GM23338 (cell line): ENCODE results near the gene BTRC. TPM values are rescaled to one million over a fixed set of nuclear protein-coding genes. Genes with fewer than 3 reads are reported as not detected.

Source experiments
- ATAC-seq: fragments of 200-7000 bp; cut with Tn5 transposase; 3 replicates; pipeline ENCODE4 v1.9.1; 2020
- DNase-seq: peaks from one replicate; pipeline ENCODE4 v3.0.0-alpha.2; 2015; ENCODE audit warnings: low spot score
- H2AFZ ChIP-seq: fragments of 200-600 bp; sonication (generic); 2 replicates; pipeline ENCODE4 v1.8.0; 2016; ENCODE audit warnings: antibody characterized with exemption, mild to moderate bottlenecking, moderate library complexity
- H3F3A ChIP-seq: fragments of 200-600 bp; sonication (generic); replicated peaks from 2 replicates; pipeline ENCODE4 v1.8.0; 2017; ENCODE audit warnings: antibody characterized with exemption, mixed run types, low read depth
- H3K27ac ChIP-seq: fragments of 200-600 bp; sonication (generic); 2 replicates; pipeline ENCODE4 v1.6.1; 2016; ENCODE audit warnings: low read depth
- H3K27me3 ChIP-seq: fragments of 200-600 bp; sonication (generic); 2 replicates; pipeline ENCODE4 v1.8.0; 2016; ENCODE audit warnings: mild to moderate bottlenecking, mixed run types, moderate library complexity; ENCODE audit not compliant: insufficient read depth
- H3K36me3 ChIP-seq: fragments of 200-600 bp; sonication (generic); 2 replicates; pipeline ENCODE4 v1.8.0; 2016; ENCODE audit warnings: mild to moderate bottlenecking; ENCODE audit not compliant: insufficient read depth
- H3K4me1 ChIP-seq: fragments of 200-600 bp; sonication (generic); 2 replicates; pipeline ENCODE4 v1.8.0; 2016; ENCODE audit warnings: mild to moderate bottlenecking, moderate library complexity; ENCODE audit not compliant: insufficient read depth
- H3K4me2 ChIP-seq: fragments of 200-600 bp; sonication (generic); 2 replicates; pipeline ENCODE4 v1.7.1; 2017; ENCODE audit warnings: mixed run types
- H3K4me3 ChIP-seq: fragments of 200-600 bp; sonication (generic); 2 replicates; pipeline ENCODE4 v1.6.1; 2016; ENCODE audit warnings: mixed run types
- H3K79me2 ChIP-seq: fragments of 200-600 bp; sonication (generic); replicated peaks from 2 replicates; pipeline ENCODE4 v1.8.0; 2017; ENCODE audit warnings: mild to moderate bottlenecking; ENCODE audit not compliant: insufficient read depth
- H3K9me2 ChIP-seq: fragments of 200-600 bp; sonication (generic); 2 replicates; pipeline ENCODE4 v1.8.0; 2017; ENCODE audit not compliant: insufficient read depth
- H4K20me1 ChIP-seq: fragments of 200-600 bp; sonication (generic); replicated peaks from 2 replicates; pipeline ENCODE4 v1.8.0; 2017; ENCODE audit warnings: mild to moderate bottlenecking; ENCODE audit not compliant: insufficient read depth
- H3K27ac Mint-ChIP-seq: 2 replicates; pipeline ENCODE4 v1.8.0; 2020; ENCODE audit warnings: inconsistent platforms, mild to moderate bottlenecking, moderate library complexity, mixed read lengths
- H3K27me3 Mint-ChIP-seq: 3 replicates; pipeline ENCODE4 v1.8.0; 2022; ENCODE audit warnings: low read depth, mild to moderate bottlenecking, moderate library complexity, mixed read lengths, inconsistent platforms; ENCODE audit not compliant: insufficient read depth, poor library complexity
- H3K36me3 Mint-ChIP-seq: 3 replicates; pipeline ENCODE4 v1.8.0; 2021; ENCODE audit warnings: low read depth, mild to moderate bottlenecking, inconsistent platforms, moderate library complexity, mixed read lengths
- H3K4me1 Mint-ChIP-seq: 3 replicates; pipeline ENCODE4 v1.8.0; 2020; ENCODE audit warnings: mild to moderate bottlenecking, inconsistent platforms, mixed read lengths
- H3K4me3 Mint-ChIP-seq: 3 replicates; pipeline ENCODE4 v1.8.0; 2021; ENCODE audit warnings: moderate library complexity, mild to moderate bottlenecking, inconsistent platforms, mixed read lengths
- H3K9me3 Mint-ChIP-seq: 3 replicates; pipeline ENCODE4 v1.8.0; 2020; ENCODE audit warnings: moderate library complexity, mild to moderate bottlenecking, inconsistent platforms, mixed read lengths
- CREB1 ChIP-seq: fragments of 250-450 bp; sonication (Bioruptor Pico); IDR thresholded peaks from 2 replicates; pipeline ENCODE4 v1.5.0; 2020; ENCODE audit warnings: low read depth, mild to moderate bottlenecking, moderate library complexity
- EZH2phosphoT487 ChIP-seq: fragments of 200-600 bp; sonication (generic); IDR thresholded peaks from one replicate; pipeline ENCODE4 v1.8.1; 2018; ENCODE audit warnings: antibody characterized with exemption; ENCODE audit not compliant: unreplicated experiment
- JUNB ChIP-seq: IDR thresholded peaks from one replicate; pipeline ENCODE4 v1.6.1; 2016; ENCODE audit warnings: antibody characterized with exemption; ENCODE audit not compliant: unreplicated experiment
- REST ChIP-seq: IDR thresholded peaks from one replicate; pipeline ENCODE4 v1.6.1; 2018; ENCODE audit warnings: antibody characterized with exemption; ENCODE audit not compliant: unreplicated experiment
- STAT1 ChIP-seq: IDR thresholded peaks from one replicate; pipeline ENCODE4 v1.6.1; 2016; ENCODE audit warnings: antibody characterized with exemption; ENCODE audit not compliant: unreplicated experiment
- ZNF114 ChIP-seq: fragments of 250-450 bp; sonication (Bioruptor Pico); IDR thresholded peaks from 2 replicates; pipeline ENCODE4 v1.5.0; 2020; ENCODE audit warnings: mild to moderate bottlenecking, moderate library complexity
- ZNF331 ChIP-seq: fragments of 250-450 bp; sonication (Bioruptor Pico); IDR thresholded peaks from 2 replicates; pipeline ENCODE4 v1.5.0; 2020; ENCODE audit warnings: low read depth, mild to moderate bottlenecking, moderate library complexity
- polyA plus RNA-seq: library from polyadenylated mRNA; unstranded; fragments of >200 nt; fragmentation: Nextera tagmentation; extraction: Ambion mirVana; gene quantifications from 2 replicates; pipeline ENCODE4 v1.2.1, GENCODE V29; 2016
- total RNA-seq: library from RNA; depleted of rRNA; stranded (reverse); fragments of >200 nt; shearing (Covaris generic); gene quantifications from 2 replicates; pipeline ENCODE4 v1.2.3, GENCODE V29; 2014
- TF ChIP-seq, protein P1 (sequence below): fragments of 250-450 bp; sonication (Bioruptor Pico); IDR thresholded peaks from 2 replicates; pipeline ENCODE4 v1.5.0; 2020; ENCODE audit warnings: mild to moderate bottlenecking, moderate library complexity
- TF ChIP-seq, protein P2 (sequence below), 2 experiments: fragments of 200-600 bp in 1 of 2; sonication (generic) in 1 of 2; conservative IDR thresholded peaks; 2 replicates each; pipeline versions ENCODE4 v1.5.1 to v1.6.1; 2016 to 2017; ENCODE audit warnings: antibody characterized with exemption in 2 of 2, low read depth in 2 of 2, mild to moderate bottlenecking in 2 of 2, moderate library complexity in 1 of 2
- TF ChIP-seq, protein P3 (sequence below): IDR thresholded peaks from 2 replicates; pipeline ENCODE4 v1.6.1; 2016; ENCODE audit warnings: antibody characterized with exemption

Gene BTRC
- total and polyA plus RNA-seq, 2 experiments from 2014 or later = 10.0 to 17.5 TPM

DNA sequence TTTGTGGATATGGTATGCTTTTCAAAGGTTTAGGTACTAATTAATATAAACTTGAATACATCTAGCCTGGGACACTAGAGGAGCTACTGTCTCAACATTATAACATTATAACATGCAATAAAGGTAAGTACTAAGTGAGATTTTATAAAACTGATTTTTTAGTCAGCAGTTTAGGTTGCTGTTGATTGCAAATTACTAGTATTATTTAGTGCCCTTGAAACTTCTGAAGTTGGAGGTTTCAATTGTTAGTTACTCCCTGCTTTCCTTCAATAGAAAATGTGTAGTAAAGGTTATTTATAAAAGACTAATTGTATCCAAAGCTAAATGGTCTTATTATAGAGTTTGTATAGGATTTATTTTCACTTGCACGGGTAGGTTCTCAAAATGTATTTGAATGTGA is 138.8 kb downstream of the BTRC start (continued):
- TF ChIP-seq, protein P1, sequence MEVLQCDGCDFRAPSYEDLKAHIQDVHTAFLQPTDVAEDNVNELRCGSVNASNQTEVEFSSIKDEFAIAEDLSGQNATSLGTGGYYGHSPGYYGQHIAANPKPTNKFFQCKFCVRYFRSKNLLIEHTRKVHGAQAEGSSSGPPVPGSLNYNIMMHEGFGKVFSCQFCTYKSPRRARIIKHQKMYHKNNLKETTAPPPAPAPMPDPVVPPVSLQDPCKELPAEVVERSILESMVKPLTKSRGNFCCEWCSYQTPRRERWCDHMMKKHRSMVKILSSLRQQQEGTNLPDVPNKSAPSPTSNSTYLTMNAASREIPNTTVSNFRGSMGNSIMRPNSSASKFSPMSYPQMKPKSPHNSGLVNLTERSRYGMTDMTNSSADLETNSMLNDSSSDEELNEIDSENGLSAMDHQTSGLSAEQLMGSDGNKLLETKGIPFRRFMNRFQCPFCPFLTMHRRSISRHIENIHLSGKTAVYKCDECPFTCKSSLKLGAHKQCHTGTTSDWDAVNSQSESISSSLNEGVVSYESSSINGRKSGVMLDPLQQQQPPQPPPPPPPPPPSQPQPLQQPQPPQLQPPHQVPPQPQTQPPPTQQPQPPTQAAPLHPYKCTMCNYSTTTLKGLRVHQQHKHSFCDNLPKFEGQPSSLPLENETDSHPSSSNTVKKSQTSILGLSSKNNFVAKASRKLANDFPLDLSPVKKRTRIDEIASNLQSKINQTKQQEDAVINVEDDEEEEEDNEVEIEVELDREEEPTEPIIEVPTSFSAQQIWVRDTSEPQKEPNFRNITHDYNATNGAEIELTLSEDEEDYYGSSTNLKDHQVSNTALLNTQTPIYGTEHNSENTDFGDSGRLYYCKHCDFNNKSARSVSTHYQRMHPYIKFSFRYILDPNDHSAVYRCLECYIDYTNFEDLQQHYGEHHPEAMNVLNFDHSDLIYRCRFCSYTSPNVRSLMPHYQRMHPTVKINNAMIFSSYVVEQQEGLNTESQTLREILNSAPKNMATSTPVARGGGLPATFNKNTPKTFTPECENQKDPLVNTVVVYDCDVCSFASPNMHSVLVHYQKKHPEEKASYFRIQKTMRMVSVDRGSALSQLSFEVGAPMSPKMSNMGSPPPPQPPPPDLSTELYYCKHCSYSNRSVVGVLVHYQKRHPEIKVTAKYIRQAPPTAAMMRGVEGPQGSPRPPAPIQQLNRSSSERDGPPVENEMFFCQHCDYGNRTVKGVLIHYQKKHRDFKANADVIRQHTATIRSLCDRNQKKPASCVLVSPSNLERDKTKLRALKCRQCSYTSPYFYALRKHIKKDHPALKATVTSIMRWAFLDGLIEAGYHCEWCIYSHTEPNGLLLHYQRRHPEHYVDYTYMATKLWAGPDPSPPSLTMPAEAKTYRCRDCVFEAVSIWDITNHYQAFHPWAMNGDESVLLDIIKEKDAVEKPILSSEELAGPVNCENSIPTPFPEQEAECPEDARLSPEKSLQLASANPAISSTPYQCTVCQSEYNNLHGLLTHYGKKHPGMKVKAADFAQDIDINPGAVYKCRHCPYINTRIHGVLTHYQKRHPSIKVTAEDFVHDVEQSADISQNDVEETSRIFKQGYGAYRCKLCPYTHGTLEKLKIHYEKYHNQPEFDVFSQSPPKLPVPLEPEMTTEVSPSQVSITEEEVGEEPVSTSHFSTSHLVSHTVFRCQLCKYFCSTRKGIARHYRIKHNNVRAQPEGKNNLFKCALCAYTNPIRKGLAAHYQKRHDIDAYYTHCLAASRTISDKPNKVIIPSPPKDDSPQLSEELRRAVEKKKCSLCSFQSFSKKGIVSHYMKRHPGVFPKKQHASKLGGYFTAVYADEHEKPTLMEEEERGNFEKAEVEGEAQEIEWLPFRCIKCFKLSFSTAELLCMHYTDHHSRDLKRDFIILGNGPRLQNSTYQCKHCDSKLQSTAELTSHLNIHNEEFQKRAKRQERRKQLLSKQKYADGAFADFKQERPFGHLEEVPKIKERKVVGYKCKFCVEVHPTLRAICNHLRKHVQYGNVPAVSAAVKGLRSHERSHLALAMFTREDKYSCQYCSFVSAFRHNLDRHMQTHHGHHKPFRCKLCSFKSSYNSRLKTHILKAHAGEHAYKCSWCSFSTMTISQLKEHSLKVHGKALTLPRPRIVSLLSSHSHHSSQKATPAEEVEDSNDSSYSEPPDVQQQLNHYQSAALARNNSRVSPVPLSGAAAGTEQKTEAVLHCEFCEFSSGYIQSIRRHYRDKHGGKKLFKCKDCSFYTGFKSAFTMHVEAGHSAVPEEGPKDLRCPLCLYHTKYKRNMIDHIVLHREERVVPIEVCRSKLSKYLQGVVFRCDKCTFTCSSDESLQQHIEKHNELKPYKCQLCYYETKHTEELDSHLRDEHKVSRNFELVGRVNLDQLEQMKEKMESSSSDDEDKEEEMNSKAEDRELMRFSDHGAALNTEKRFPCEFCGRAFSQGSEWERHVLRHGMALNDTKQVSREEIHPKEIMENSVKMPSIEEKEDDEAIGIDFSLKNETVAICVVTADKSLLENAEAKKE (CRISPR knock-in tag) = no peak
- TF ChIP-seq ZNF114 (CRISPR knock-in tag) (no peak), CREB1 (CRISPR knock-in tag) (no peak), EZH2phosphoT487 (no peak), ZNF331 (CRISPR knock-in tag) (no peak), STAT1 (no peak), JUNB (no peak)
- TF ChIP-seq, protein P2, sequence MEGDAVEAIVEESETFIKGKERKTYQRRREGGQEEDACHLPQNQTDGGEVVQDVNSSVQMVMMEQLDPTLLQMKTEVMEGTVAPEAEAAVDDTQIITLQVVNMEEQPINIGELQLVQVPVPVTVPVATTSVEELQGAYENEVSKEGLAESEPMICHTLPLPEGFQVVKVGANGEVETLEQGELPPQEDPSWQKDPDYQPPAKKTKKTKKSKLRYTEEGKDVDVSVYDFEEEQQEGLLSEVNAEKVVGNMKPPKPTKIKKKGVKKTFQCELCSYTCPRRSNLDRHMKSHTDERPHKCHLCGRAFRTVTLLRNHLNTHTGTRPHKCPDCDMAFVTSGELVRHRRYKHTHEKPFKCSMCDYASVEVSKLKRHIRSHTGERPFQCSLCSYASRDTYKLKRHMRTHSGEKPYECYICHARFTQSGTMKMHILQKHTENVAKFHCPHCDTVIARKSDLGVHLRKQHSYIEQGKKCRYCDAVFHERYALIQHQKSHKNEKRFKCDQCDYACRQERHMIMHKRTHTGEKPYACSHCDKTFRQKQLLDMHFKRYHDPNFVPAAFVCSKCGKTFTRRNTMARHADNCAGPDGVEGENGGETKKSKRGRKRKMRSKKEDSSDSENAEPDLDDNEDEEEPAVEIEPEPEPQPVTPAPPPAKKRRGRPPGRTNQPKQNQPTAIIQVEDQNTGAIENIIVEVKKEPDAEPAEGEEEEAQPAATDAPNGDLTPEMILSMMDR (conservative IDR thresholded peaks at IDR 0.05; ENCODE audit: low read depth in 2 of 2) = no peak

GRCh38 chr10:101493249-101493648 is 139.3 kb downstream of the BTRC start:
- H4K20me1 ChIP-seq = no peaks in the 10 kb centered on the region
- Mint-ChIP-seq H3K27ac (no peak overlapping the region), H3K9me3 (no peaks in the 10 kb centered on the region), H3K27me3 (peaks cover 2% of the 10 kb centered on the region), H3K4me3 (no peak overlapping the region), H3K4me1 (peaks cover 40% of the 10 kb centered on the region), H3K36me3 (no peaks in the 10 kb centered on the region)
- H2AFZ ChIP-seq = no peak overlapping the region
- no peak overlapping the region for H3K4me3 ChIP-seq
- no peak for DNase-seq
- H3K4me2 ChIP-seq = no peak overlapping the region
- H3K79me2 ChIP-seq = no peaks in the 10 kb centered on the region
- H3K9me2 ChIP-seq = no peaks in the 10 kb centered on the region
- H3K4me1 ChIP-seq = peaks cover 32% of the 10 kb centered on the region
- H3K27me3 ChIP-seq = no peaks in the 10 kb centered on the region
- H3K27ac ChIP-seq = no peak overlapping the region
- ATAC-seq = no peak
- H3F3A ChIP-seq = no peaks in the 10 kb centered on the region
- H3K36me3 ChIP-seq = no peaks in the 10 kb centered on the region
- no peak for TF ChIP-seq STAT1
- TF ChIP-seq EZH2phosphoT487 = no peak
- TF ChIP-seq REST = no peak
- TF ChIP-seq, protein P3, sequence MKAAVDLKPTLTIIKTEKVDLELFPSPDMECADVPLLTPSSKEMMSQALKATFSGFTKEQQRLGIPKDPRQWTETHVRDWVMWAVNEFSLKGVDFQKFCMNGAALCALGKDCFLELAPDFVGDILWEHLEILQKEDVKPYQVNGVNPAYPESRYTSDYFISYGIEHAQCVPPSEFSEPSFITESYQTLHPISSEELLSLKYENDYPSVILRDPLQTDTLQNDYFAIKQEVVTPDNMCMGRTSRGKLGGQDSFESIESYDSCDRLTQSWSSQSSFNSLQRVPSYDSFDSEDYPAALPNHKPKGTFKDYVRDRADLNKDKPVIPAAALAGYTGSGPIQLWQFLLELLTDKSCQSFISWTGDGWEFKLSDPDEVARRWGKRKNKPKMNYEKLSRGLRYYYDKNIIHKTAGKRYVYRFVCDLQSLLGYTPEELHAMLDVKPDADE = no peak
- TF ChIP-seq ZNF331 (CRISPR knock-in tag) = no peak
- TF ChIP-seq, protein P2 (conservative IDR thresholded peaks at IDR 0.05; ENCODE audit: low read depth in 2 of 2) = no peak
